ENCODE data around the gene SHMT2.

SHMT2 gene

DNA sequence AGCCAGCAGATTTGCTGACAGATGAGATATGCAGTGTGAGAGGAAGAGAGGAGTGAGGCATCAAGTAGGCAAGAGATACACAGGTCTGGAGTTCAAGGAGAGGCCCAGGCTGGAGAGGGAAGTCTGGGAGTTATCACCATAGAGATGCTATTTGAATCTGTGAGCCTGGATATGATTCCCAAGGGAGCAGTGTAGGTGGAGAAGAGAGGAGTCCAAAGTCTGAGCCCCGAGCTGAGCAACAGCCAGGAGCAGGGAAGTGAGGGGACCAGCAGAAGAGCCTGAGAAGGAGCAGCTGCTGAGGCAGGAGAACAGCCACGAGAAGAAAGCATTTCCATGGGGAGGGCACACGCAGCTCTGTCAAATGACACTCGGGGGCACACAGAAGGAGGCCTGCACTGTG is 33.1 kb upstream of the SHMT2 start:
- no peak overlapping the region for H3K27ac ChIP-seq (ENCODE audit: insufficient read depth, low read depth, low read length, poor library complexity, severe bottlenecking)
- H3K27me3 ChIP-seq (ENCODE audit: control insufficient read depth, insufficient read depth, low read length, poor library complexity, severe bottlenecking) = no peaks in the 10 kb centered on the region
- no peaks in the 10 kb centered on the region for H3K4me1 ChIP-seq (ENCODE audit: control insufficient read depth, insufficient read depth, low read length)
- peaks cover 62% of the 10 kb centered on the region for H3K36me3 ChIP-seq (ENCODE audit: control insufficient read depth, insufficient read depth, low read length)
- no peak overlapping the region for H3K4me3 ChIP-seq (ENCODE audit: insufficient read depth, low read depth, low read length)
- 92 to 95% methylated on average over 4 of the region's 4 CpGs for WGBS, 2 experiments
- H3K9me3 ChIP-seq (ENCODE audit: control insufficient read depth, low read length) = no peaks in the 10 kb centered on the region

DNA sequence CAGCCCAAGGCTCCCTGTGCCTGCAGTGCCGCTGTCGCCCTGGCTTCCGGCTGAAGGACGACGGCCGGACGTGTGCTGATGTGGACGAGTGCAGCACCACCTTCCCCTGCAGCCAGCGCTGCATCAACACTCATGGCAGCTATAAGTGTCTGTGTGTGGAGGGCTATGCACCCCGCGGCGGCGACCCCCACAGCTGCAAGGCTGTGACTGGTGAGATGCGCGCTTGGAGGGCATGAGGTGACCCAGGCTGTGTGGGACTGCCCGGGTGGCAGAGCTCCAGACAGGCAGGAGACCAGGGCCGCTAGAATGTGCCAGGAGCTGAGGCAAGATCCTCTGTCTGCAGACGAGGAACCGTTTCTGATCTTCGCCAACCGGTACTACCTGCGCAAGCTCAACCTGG is 32.6 kb upstream of the SHMT2 start:
- H3K27me3 ChIP-seq (ENCODE audit: control insufficient read depth, insufficient read depth, low read length, poor library complexity, severe bottlenecking) = no peaks in the 10 kb centered on the region
- 97% methylated on average over 22 of the region's 22 CpGs for WGBS, 2 experiments
- H3K4me1 ChIP-seq (ENCODE audit: control insufficient read depth, insufficient read depth, low read length) = no peaks in the 10 kb centered on the region
- H3K9me3 ChIP-seq (ENCODE audit: control insufficient read depth, low read length) = no peaks in the 10 kb centered on the region
- H3K4me3 ChIP-seq (ENCODE audit: insufficient read depth, low read depth, low read length) = no peak overlapping the region
- no peak overlapping the region for H3K27ac ChIP-seq (ENCODE audit: insufficient read depth, low read depth, low read length, poor library complexity, severe bottlenecking)
- peaks cover 62% of the 10 kb centered on the region for H3K36me3 ChIP-seq (ENCODE audit: control insufficient read depth, insufficient read depth, low read length)

DNA sequence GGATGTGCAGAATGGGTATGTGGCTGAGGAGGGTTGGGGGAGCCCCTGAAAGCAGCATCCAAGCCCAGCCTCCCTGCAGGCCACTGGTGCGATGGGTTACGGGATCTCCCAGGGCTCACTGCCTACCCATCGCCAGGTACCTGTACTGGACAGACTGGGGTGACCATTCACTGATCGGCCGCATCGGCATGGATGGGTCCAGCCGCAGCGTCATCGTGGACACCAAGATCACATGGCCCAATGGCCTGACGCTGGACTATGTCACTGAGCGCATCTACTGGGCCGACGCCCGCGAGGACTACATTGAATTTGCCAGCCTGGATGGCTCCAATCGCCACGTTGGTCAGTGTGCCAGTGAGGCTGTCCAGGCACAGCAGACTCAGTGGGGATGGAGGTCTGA is 31.2 kb upstream of the SHMT2 start:
- Histone ChIP-seq H3K9me3 (ENCODE audit: control insufficient read depth, low read length) (no peaks in the 10 kb centered on the region), H3K4me1 (ENCODE audit: control insufficient read depth, insufficient read depth, low read length) (no peaks in the 10 kb centered on the region), H3K4me3 (ENCODE audit: insufficient read depth, low read depth, low read length) (no peak overlapping the region), H3K36me3 (ENCODE audit: control insufficient read depth, insufficient read depth, low read length) (peaks cover 61% of the 10 kb centered on the region), H3K27ac (ENCODE audit: insufficient read depth, low read depth, low read length, poor library complexity, severe bottlenecking) (no peak overlapping the region), H3K27me3 (ENCODE audit: control insufficient read depth, insufficient read depth, low read length, poor library complexity, severe bottlenecking) (no peaks in the 10 kb centered on the region)
- 95 to 97% methylated on average over 17 of the region's 17 CpGs for WGBS, 2 experiments

DNA sequence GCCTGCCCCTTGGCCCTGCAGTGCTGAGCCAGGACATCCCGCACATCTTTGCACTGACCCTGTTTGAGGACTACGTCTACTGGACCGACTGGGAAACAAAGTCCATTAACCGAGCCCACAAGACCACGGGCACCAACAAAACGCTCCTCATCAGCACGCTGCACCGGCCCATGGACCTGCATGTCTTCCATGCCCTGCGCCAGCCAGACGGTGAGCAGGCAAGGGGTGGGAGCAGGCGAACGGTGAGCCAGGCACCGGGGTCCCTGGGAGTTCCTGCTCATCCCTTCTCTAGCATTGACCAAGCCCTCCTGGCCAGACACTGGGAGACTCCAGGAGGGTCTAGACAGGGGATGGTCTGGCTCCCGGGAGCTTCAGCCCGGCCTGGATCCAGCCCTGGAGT is 30.3 kb upstream of the SHMT2 start:
- peaks cover 59% of the 10 kb centered on the region for H3K36me3 ChIP-seq (ENCODE audit: control insufficient read depth, insufficient read depth, low read length)
- H3K4me1 ChIP-seq (ENCODE audit: control insufficient read depth, insufficient read depth, low read length) = no peaks in the 10 kb centered on the region
- no peaks in the 10 kb centered on the region for H3K27me3 ChIP-seq (ENCODE audit: control insufficient read depth, insufficient read depth, low read length, poor library complexity, severe bottlenecking)
- no peak overlapping the region for H3K4me3 ChIP-seq (ENCODE audit: insufficient read depth, low read depth, low read length)
- no peaks in the 10 kb centered on the region for H3K9me3 ChIP-seq (ENCODE audit: control insufficient read depth, low read length)
- 90 to 91% methylated on average over 15 of the region's 15 CpGs for WGBS, 2 experiments
- H3K27ac ChIP-seq (ENCODE audit: insufficient read depth, low read depth, low read length, poor library complexity, severe bottlenecking) = no peak overlapping the region

DNA sequence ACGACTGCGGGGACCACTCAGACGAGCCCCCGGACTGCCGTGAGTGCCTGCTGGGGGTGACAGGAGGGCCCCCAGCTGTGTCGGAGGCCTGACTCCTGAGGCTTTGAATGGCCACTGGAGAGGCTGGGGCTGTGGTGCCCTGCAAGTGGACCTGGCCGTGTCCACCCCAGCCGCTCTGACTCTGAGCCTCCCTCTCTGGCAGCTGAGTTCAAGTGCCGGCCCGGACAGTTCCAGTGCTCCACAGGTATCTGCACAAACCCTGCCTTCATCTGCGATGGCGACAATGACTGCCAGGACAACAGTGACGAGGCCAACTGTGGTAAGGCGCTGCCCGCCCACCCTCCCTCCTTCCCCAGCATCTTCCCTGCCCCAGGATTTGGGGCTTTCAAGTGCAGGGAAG is 29.0 kb upstream of the SHMT2 start:
- Histone ChIP-seq H3K36me3 (ENCODE audit: control insufficient read depth, insufficient read depth, low read length) (peaks cover 49% of the 10 kb centered on the region), H3K4me1 (ENCODE audit: control insufficient read depth, insufficient read depth, low read length) (no peaks in the 10 kb centered on the region), H3K9me3 (ENCODE audit: control insufficient read depth, low read length) (no peaks in the 10 kb centered on the region), H3K4me3 (ENCODE audit: insufficient read depth, low read depth, low read length) (no peak overlapping the region), H3K27me3 (ENCODE audit: control insufficient read depth, insufficient read depth, low read length, poor library complexity, severe bottlenecking) (no peaks in the 10 kb centered on the region), H3K27ac (ENCODE audit: insufficient read depth, low read depth, low read length, poor library complexity, severe bottlenecking) (no peak overlapping the region)
- 95 to 96% methylated on average over 15 of the region's 15 CpGs for WGBS, 2 experiments

DNA sequence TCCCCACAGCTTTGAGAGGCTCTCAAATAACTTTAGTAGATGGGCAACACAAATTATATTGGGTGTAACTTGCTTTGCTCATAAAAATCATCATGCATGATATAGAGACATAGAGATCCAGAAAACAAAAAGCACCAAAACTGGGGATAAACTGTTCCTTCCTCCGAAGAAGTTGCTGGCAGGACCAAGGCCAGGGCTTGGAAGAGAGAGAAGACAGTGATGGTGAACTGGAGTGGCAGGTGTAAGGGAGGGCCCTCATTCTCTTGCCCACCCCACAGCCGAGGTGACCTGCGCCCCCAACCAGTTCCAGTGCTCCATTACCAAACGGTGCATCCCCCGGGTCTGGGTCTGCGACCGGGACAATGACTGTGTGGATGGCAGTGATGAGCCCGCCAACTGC is 28.3 kb upstream of the SHMT2 start:
- H3K9me3 ChIP-seq (ENCODE audit: control insufficient read depth, low read length) = no peaks in the 10 kb centered on the region
- H3K4me1 ChIP-seq (ENCODE audit: control insufficient read depth, insufficient read depth, low read length) = no peaks in the 10 kb centered on the region
- 95 to 97% methylated on average over 8 of the region's 8 CpGs for WGBS, 2 experiments
- peaks cover 49% of the 10 kb centered on the region for H3K36me3 ChIP-seq (ENCODE audit: control insufficient read depth, insufficient read depth, low read length)
- no peak overlapping the region for H3K27ac ChIP-seq (ENCODE audit: insufficient read depth, low read depth, low read length, poor library complexity, severe bottlenecking)
- H3K27me3 ChIP-seq (ENCODE audit: control insufficient read depth, insufficient read depth, low read length, poor library complexity, severe bottlenecking) = no peaks in the 10 kb centered on the region
- no peak overlapping the region for H3K4me3 ChIP-seq (ENCODE audit: insufficient read depth, low read depth, low read length)

DNA sequence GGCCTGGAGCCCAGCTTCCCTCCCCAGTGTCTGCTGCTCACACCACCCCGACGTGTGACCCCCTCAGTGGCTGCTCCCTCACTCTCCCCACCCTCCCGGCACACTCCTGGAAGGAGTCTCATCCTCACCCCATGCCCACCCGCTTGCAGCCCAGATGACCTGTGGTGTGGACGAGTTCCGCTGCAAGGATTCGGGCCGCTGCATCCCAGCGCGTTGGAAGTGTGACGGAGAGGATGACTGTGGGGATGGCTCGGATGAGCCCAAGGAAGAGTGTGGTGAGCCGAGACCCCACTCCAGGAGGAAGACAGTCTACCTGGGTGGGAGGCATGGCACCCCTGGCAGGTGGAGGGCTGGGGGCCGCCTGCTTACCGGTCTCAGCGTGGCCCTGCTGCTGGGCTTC is 27.9 kb upstream of the SHMT2 start:
- 94 to 96% methylated on average over 16 of the region's 16 CpGs for WGBS, 2 experiments
- Histone ChIP-seq H3K4me3 (ENCODE audit: insufficient read depth, low read depth, low read length) (no peak overlapping the region), H3K27me3 (ENCODE audit: control insufficient read depth, insufficient read depth, low read length, poor library complexity, severe bottlenecking) (no peaks in the 10 kb centered on the region), H3K36me3 (ENCODE audit: control insufficient read depth, insufficient read depth, low read length) (peaks cover 49% of the 10 kb centered on the region), H3K9me3 (ENCODE audit: control insufficient read depth, low read length) (no peaks in the 10 kb centered on the region), H3K4me1 (ENCODE audit: control insufficient read depth, insufficient read depth, low read length) (no peaks in the 10 kb centered on the region), H3K27ac (ENCODE audit: insufficient read depth, low read depth, low read length, poor library complexity, severe bottlenecking) (no peak overlapping the region)

DNA sequence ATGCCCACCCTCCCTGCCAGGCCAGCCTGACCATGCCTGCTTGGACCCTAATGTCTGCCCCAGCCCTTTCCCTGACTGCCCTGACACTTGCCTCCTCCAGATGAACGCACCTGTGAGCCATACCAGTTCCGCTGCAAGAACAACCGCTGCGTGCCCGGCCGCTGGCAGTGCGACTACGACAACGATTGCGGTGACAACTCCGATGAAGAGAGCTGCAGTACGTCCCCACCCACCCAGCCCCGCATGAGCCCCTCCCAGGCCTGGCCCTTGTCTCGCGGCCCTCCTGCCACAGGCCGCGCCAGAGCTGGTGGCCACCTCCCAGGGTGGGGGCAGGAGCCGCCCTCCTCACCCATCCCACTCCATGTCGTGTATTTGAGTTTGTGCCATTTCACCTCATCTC is 27.2 kb upstream of the SHMT2 start:
- Histone ChIP-seq H3K4me1 (ENCODE audit: control insufficient read depth, insufficient read depth, low read length) (no peaks in the 10 kb centered on the region), H3K4me3 (ENCODE audit: insufficient read depth, low read depth, low read length) (no peak overlapping the region), H3K9me3 (ENCODE audit: control insufficient read depth, low read length) (no peaks in the 10 kb centered on the region), H3K27me3 (ENCODE audit: control insufficient read depth, insufficient read depth, low read length, poor library complexity, severe bottlenecking) (no peaks in the 10 kb centered on the region), H3K36me3 (ENCODE audit: control insufficient read depth, insufficient read depth, low read length) (peaks cover 45% of the 10 kb centered on the region), H3K27ac (ENCODE audit: insufficient read depth, low read depth, low read length, poor library complexity, severe bottlenecking) (no peak overlapping the region)
- 95 to 96% methylated on average over 19 of the region's 19 CpGs for WGBS, 2 experiments

DNA sequence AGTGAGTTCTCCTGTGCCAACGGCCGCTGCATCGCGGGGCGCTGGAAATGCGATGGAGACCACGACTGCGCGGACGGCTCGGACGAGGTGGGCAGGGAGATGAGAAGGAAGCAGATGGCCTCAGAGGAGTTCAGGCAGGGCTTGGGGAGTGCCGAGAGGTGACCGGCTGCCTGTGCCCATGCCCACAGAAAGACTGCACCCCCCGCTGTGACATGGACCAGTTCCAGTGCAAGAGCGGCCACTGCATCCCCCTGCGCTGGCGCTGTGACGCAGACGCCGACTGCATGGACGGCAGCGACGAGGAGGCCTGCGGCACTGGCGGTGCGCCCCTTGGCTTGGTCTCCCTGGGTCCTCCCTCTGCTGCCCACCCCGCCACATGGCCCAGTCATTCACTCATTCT is 26.3 kb upstream of the SHMT2 start:
- H3K4me3 ChIP-seq (ENCODE audit: insufficient read depth, low read depth, low read length) = no peak overlapping the region
- H3K27ac ChIP-seq (ENCODE audit: insufficient read depth, low read depth, low read length, poor library complexity, severe bottlenecking) = no peak overlapping the region
- no peaks in the 10 kb centered on the region for H3K27me3 ChIP-seq (ENCODE audit: control insufficient read depth, insufficient read depth, low read length, poor library complexity, severe bottlenecking)
- peaks cover 44% of the 10 kb centered on the region for H3K36me3 ChIP-seq (ENCODE audit: control insufficient read depth, insufficient read depth, low read length)
- no peaks in the 10 kb centered on the region for H3K4me1 ChIP-seq (ENCODE audit: control insufficient read depth, insufficient read depth, low read length)
- no peaks in the 10 kb centered on the region for H3K9me3 ChIP-seq (ENCODE audit: control insufficient read depth, low read length)
- 96 to 97% methylated on average over 28 of the region's 28 CpGs for WGBS, 2 experiments

DNA sequence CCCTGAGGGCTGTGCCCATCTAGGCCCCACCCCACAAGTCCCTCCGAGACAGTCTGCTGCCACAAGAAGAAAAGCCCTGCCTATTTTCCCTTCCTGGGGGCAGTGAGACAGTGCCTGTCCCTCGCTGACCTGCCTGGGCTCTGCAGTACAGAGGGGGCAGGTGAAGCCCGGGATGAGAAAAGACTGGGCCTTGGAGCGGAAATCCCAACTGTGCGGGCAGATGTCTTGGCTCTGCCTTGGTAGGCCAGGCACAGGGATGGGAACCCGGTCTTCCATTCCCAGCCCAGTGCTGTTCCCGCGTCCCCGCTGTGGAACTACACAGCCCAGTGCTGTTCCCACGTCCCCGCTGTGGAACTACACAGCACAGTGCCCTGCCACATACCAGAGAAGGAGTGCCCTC is 25.7 kb upstream of the SHMT2 start:
- WGBS, 2 experiments = 84 to 88% methylated on average over 11 of the region's 11 CpGs
- peaks cover 40% of the 10 kb centered on the region for H3K36me3 ChIP-seq (ENCODE audit: control insufficient read depth, insufficient read depth, low read length)
- no peaks in the 10 kb centered on the region for H3K27me3 ChIP-seq (ENCODE audit: control insufficient read depth, insufficient read depth, low read length, poor library complexity, severe bottlenecking)
- H3K4me1 ChIP-seq (ENCODE audit: control insufficient read depth, insufficient read depth, low read length) = no peaks in the 10 kb centered on the region
- no peak overlapping the region for H3K27ac ChIP-seq (ENCODE audit: insufficient read depth, low read depth, low read length, poor library complexity, severe bottlenecking)
- H3K4me3 ChIP-seq (ENCODE audit: insufficient read depth, low read depth, low read length) = no peak overlapping the region
- H3K9me3 ChIP-seq (ENCODE audit: control insufficient read depth, low read length) = no peaks in the 10 kb centered on the region

DNA sequence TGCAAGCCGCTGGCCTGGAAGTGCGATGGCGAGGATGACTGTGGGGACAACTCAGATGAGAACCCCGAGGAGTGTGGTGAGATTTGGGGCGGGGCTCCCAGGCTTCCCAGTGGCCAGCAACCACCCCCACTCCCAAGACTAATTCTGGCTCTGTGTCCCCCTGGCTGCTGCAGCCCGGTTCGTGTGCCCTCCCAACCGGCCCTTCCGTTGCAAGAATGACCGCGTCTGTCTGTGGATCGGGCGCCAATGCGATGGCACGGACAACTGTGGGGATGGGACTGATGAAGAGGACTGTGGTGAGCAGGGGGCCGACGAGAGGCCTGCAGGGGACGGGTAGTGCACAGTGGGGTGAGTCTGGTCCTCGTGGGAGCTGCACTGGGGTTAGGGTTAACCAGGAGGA is 25.1 kb upstream of the SHMT2 start:
- H3K36me3 ChIP-seq (ENCODE audit: control insufficient read depth, insufficient read depth, low read length) = peaks cover 36% of the 10 kb centered on the region
- H3K4me3 ChIP-seq (ENCODE audit: insufficient read depth, low read depth, low read length) = no peak overlapping the region
- no peaks in the 10 kb centered on the region for H3K27me3 ChIP-seq (ENCODE audit: control insufficient read depth, insufficient read depth, low read length, poor library complexity, severe bottlenecking)
- H3K4me1 ChIP-seq (ENCODE audit: control insufficient read depth, insufficient read depth, low read length) = no peaks in the 10 kb centered on the region
- H3K27ac ChIP-seq (ENCODE audit: insufficient read depth, low read depth, low read length, poor library complexity, severe bottlenecking) = no peak overlapping the region
- WGBS, 2 experiments = 95 to 96% methylated on average over 19 of the region's 19 CpGs
- no peaks in the 10 kb centered on the region for H3K9me3 ChIP-seq (ENCODE audit: control insufficient read depth, low read length)
